SK-N-MC (cell line): Measurements from ENCODE around the gene CARD9.

Experiments
- EZH2 ChIP-seq: fragments of 200-600 bp; sonication (generic); IDR thresholded peaks from one replicate; pipeline ENCODE4 v1.6.1; 2017; ENCODE audit warnings: antibody characterized with exemption
- FOXP2 ChIP-seq: optimal IDR thresholded peaks from 2 replicates; pipeline ENCODE3; 2011; ENCODE audit warnings: mild to moderate bottlenecking, moderate library complexity; ENCODE audit not compliant: insufficient read depth; ENCODE audit errors: extremely low read length, control extremely low read depth
- POLR2AphosphoS5 ChIP-seq: IDR thresholded peaks from 2 replicates; pipeline ENCODE4 v1.6.1; 2012; ENCODE audit warnings: mild to moderate bottlenecking, low read depth, low read length, borderline replicate concordance

DNA sequence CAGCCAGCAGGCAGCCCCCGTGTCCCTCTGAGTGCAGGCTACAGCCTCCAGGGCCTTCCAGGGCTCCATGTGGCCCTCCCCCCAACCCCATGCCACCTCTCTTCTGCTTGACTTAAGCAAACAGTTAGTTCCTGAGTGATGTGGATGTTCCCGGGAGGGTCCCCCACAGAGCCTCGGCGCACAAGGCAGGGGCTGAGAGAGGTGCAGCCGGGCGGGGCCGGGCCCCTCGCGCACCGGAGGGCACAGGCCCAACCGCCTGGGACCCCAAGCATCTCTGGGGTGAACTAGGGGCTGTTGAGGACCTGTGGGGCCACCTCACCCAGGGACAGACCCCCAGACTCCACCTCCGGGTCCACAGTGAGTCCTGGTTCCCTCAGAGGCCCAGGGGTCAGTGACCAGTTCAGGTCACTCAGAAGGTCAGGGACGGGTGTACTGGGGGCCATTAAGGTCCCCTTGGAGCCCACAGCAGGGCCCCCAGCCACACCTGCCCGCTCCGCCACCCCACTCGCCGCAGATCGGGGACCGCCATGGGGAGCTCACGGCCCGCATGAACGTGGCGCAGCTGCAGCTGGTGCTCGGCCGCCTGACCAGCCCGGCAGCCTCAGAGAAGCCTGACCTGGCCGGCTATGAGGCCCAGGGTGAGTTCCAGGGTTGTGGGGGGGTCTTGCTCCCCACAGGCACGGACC is 33.0 kb downstream of the CARD9 start:
- no peak for TF ChIP-seq EZH2
- no peak for TF ChIP-seq POLR2AphosphoS5
- no peak for TF ChIP-seq FOXP2
